Kidney epithelial cell (primary cell): ENCODE measurements around the gene AIFM3. TPM values are rescaled to one million over a fixed set of nuclear protein-coding genes. Genes with fewer than 3 reads are reported as not detected.

Experiments
- DNase-seq: peaks from one replicate; pipeline ENCODE4 v3.0.0-alpha.2; 2010; ENCODE audit warnings: low read depth
- H3K27me3 ChIP-seq: 2 replicates; pipeline ENCODE4 v1.6.0; 2011; ENCODE audit warnings: low read length; ENCODE audit not compliant: control insufficient read depth, insufficient read depth
- H3K36me3 ChIP-seq: 2 replicates; pipeline ENCODE4 v1.5.1; 2011; ENCODE audit warnings: low read length; ENCODE audit not compliant: control insufficient read depth, insufficient read depth
- H3K4me3 ChIP-seq: 2 replicates; pipeline ENCODE4 v1.5.1; 2011; ENCODE audit warnings: low read depth, mild to moderate bottlenecking, control low read depth, low read length
- total RNA-seq: library from RNA; depleted of rRNA; stranded (reverse); fragments of >200 nt; gene quantifications from 2 replicates; pipeline ENCODE4 v1.2.3, GENCODE V29; 2015
- TF ChIP-seq, protein P1 (sequence below): IDR thresholded peaks from 2 replicates; pipeline ENCODE4 v1.5.1; 2011; ENCODE audit warnings: mild to moderate bottlenecking, moderate library complexity, low read length, control low read depth, inconsistent platforms; ENCODE audit not compliant: insufficient read depth, poor library complexity, severe bottlenecking

Gene AIFM3
- total RNA-seq, 1 donor from 2014 or later: 1.5 TPM

DNA sequence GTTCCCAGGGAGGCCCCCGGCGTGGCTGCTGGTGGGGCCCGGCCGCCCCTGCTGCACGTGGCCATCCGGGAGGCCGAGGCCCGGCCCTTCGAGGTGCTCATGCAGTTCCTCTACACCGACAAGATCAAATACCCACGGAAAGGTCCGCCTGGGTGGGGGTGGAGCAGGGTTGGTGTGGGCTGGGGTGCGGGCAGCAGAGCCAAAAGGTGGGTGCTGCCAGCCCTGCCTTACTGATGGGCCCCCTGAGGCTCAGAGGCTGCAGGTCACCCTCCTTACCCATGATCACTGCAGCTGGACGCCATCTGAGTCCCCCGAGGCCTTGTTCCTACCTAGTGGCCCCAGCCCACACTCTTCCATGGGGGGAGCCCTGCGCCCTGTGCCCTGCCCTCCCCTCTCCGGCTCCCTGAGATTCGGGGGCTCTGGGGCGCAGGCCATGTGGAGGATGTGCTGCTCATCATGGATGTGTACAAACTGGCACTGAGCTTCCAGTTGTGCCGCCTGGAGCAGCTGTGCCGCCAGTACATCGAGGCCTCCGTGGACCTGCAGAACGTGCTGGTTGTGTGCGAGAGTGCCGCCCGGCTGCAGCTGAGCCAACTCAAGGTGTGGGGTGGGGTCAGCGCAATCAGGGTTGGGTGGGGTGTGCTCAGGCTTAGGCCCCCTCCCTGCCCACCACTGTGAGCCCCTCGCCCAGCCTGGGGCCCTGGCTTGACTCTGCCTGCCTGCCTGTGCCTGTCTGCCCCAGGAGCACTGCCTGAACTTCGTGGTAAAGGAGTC is 27.3 kb downstream of the AIFM3 start:
- DNase-seq: no peak
- Histone ChIP-seq H3K36me3 (peaks cover 3% of the 10 kb centered on the region), H3K4me3 (no peak overlapping the region), H3K27me3 (no peaks in the 10 kb centered on the region)
- TF ChIP-seq, protein P1, sequence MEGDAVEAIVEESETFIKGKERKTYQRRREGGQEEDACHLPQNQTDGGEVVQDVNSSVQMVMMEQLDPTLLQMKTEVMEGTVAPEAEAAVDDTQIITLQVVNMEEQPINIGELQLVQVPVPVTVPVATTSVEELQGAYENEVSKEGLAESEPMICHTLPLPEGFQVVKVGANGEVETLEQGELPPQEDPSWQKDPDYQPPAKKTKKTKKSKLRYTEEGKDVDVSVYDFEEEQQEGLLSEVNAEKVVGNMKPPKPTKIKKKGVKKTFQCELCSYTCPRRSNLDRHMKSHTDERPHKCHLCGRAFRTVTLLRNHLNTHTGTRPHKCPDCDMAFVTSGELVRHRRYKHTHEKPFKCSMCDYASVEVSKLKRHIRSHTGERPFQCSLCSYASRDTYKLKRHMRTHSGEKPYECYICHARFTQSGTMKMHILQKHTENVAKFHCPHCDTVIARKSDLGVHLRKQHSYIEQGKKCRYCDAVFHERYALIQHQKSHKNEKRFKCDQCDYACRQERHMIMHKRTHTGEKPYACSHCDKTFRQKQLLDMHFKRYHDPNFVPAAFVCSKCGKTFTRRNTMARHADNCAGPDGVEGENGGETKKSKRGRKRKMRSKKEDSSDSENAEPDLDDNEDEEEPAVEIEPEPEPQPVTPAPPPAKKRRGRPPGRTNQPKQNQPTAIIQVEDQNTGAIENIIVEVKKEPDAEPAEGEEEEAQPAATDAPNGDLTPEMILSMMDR: no peak

DNA sequence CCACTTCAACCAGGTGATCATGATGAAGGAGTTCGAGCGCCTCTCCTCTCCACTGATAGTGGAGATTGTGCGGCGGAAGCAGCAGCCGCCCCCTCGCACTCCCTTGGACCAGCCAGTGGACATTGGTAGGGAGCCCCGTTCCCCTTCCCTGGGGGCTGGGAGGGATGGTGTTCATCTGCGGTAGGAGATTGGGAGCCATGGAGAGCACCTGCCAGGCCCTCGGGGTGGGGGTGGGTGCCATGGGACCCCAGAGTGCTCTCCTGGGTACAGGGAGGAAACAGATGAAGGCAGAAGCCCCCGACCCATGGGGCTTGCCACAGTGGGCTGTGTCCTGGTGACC is 27.8 kb downstream of the AIFM3 start:
- no peak overlapping the region for H3K4me3 ChIP-seq
- DNase-seq: no peak
- H3K36me3 ChIP-seq: peaks cover 5% of the 10 kb centered on the region
- no peaks in the 10 kb centered on the region for H3K27me3 ChIP-seq
- TF ChIP-seq, protein P1: no peak

DNA sequence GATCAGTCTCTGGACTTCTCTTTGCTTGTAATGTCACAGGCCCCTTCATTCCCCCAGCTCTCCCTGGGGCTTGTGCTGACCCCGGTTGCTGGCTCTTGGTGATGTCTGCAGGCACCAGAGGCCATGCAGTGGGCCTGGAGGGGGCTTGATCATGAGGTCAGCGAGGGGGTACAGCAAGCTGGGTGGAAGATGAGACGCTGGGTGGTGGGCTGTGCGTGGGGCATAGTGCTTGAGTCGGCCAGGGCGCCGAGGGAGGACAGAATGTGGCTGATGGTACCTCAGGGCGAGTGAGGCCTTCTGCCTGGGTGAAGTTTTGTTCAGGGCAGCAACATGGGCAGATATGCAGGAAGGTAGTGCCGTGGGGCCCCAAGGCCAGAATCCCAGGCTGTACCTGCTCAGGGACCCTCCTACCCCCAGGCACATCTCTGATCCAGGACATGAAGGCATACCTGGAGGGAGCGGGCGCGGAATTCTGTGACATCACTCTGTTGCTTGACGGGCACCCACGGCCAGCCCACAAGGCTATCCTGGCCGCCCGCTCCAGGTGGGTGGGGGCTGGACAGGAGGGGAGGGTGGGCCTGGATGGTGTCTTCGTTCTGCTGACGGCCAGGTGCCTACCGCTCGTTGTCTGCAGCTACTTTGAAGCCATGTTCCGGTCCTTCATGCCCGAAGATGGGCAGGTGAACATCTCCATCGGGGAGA is 28.4 kb downstream of the AIFM3 start:
- Histone ChIP-seq H3K27me3 (no peaks in the 10 kb centered on the region), H3K36me3 (peaks cover 5% of the 10 kb centered on the region), H3K4me3 (no peak overlapping the region)
- no peak for DNase-seq
- TF ChIP-seq, protein P1: no peak

DNA sequence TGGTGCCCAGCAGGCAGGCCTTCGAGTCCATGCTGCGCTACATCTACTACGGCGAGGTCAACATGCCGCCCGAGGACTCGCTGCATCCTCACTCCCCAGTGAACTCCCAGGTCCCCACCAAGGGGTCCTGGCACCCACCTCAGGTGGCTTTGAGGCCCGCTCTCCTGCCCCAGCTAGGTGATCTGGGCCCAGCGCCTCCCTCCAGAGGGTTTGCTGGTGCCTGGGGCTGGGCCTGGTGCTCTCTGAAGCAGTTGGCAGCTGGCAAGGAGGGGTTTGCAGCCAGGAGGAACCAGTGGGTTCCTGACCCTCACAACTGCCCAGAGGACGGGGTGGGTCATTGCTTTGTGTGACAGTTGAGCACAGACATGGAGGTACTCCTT is 29.0 kb downstream of the AIFM3 start:
- H3K36me3 ChIP-seq: peaks cover 5% of the 10 kb centered on the region
- TF ChIP-seq, protein P1: no peak

DNA sequence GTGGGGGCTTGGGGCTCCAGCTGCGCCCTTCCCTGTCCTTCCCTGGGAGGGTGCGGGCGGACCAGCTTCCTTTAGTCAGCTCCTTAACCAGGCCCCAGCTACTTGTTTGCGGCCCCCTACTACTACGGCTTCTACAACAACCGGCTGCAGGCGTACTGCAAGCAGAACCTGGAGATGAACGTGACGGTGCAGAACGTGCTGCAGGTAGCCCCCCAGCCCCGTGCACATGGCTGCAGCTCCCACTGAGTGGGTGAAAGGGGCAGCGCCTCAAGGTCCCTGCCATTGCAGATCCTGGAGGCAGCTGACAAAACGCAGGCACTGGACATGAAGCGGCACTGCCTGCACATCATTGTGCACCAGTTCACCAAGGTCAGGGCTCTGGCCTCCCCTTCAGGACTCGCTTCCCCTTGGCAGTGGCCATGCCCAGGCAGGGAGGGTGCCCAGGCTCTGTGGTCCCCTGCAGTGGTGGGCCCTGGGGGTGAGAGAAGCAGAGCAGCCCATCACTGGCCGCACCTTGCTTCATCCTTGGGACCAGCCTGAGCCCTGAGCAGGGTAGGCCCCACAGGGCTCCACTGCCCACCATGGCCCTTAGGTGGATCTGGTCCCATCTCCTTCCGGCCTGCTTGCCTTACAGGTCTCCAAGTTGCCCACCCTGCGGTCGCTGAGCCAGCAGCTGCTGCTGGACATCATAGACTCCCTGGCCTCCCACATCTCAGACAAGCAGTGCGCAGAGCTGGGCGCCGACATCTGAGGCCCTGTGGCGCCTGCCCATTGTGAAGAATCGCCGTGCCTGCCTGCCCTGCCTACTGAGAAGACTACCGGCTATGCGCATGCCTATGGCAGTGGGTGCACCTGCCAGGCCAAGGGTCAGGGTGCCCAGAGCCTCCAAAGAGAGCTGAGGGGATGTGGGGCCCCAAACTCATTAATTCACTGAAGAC is 29.8 kb downstream of the AIFM3 start:
- TF ChIP-seq, protein P1: no peak
- Histone ChIP-seq H3K4me3 (no peak overlapping the region), H3K36me3 (peaks cover 5% of the 10 kb centered on the region), H3K27me3 (no peaks in the 10 kb centered on the region)
- DNase-seq: no peak

More for the DNA sequence above, 29.0 kb downstream of the AIFM3 start:
- Histone ChIP-seq H3K27me3 (no peaks in the 10 kb centered on the region), H3K4me3 (no peak overlapping the region)
- DNase-seq: no peak
